AG09309 (cell line): ENCODE results near the gene LRP1B.

ENCODE experiments used
- DNase-seq: peaks from one replicate; pipeline ENCODE4 v3.0.0-alpha.2; 2010; ENCODE audit warnings: low read depth
- H3K4me3 ChIP-seq: 2 replicates; pipeline ENCODE4 v1.5.1; 2011; ENCODE audit warnings: mild to moderate bottlenecking, low read depth, low read length, moderate library complexity; ENCODE audit not compliant: control insufficient read depth
- CTCF ChIP-seq: IDR thresholded peaks from 2 replicates; pipeline ENCODE4 v1.5.1; 2011; ENCODE audit warnings: mild to moderate bottlenecking, low read depth, low read length, inconsistent platforms; ENCODE audit not compliant: insufficient read depth, control insufficient read depth; ENCODE audit errors: missing control alignments

Gene LRP1B

GRCh38 chr2:140627885-140628284, 1502.9 kb downstream of the LRP1B start:
- H3K4me3 ChIP-seq, result no peak overlapping the region
- no peak for DNase-seq
- TF ChIP-seq CTCF, result no peak

- no peak overlapping the region for H3K4me3 ChIP-seq
- no peak for DNase-seq
- TF ChIP-seq CTCF, result no peak
Observed at GRCh38 chr2:140627136-140627535, 1503.7 kb downstream of the LRP1B start.

- no peak for TF ChIP-seq CTCF
- DNase-seq, result no peak
- H3K4me3 ChIP-seq, result no peak overlapping the region
Observed at GRCh38 chr2:140624200-140624599, 1506.6 kb downstream of the LRP1B start.

- H3K4me3 ChIP-seq, result no peak overlapping the region
- no peak for TF ChIP-seq CTCF
- DNase-seq, result no peak
Observed at GRCh38 chr2:140621583-140622362, 1509.0 kb downstream of the LRP1B start.

GRCh38 chr2:140604788-140605187, 1526.0 kb downstream of the LRP1B start:
- H3K4me3 ChIP-seq, result no peak overlapping the region
- TF ChIP-seq CTCF, result no peak
- no peak for DNase-seq

GRCh38 chr2:140604096-140604495, 1526.7 kb downstream of the LRP1B start:
- no peak for TF ChIP-seq CTCF
- DNase-seq, result no peak
- H3K4me3 ChIP-seq, result no peak overlapping the region

GRCh38 chr2:140603416-140603815, 1527.4 kb downstream of the LRP1B start:
- TF ChIP-seq CTCF, result no peak
- DNase-seq, result no peak
- H3K4me3 ChIP-seq, result no peak overlapping the region
